Measurements from ENCODE around the gene PHLPP2.

GRCh38 chr16:71693164-71693563, 31.3 kb downstream of the PHLPP2 start:
- TF ChIP-seq CTCF (IDR thresholded peaks at IDR 0.05; ENCODE audit: poor library complexity): no peak
- no peak for TF ChIP-seq EZH2 (IDR thresholded peaks at IDR 0.05; ENCODE audit: borderline replicate concordance)
- TF ChIP-seq EZH2phosphoT487 (IDR thresholded peaks at IDR 0.05; ENCODE audit: low read depth, severe bottlenecking, unreplicated experiment): no peak

Data from hepatocyte (in vitro differentiated cells).